Stimulated activated CD8-positive, alpha-beta memory T cell treated with anti-CD3 and anti-CD28 coated beads, Interleukin-15, amount 100 ng/mL, for 48 hours (primary cell): ENCODE measurements around the gene RTL1.

Experiments used
- DNase-seq, 2 donors: peaks; one replicate each; pipeline ENCODE4 v3.0.0-alpha.2; 2020; ENCODE audit warnings: low read depth in 2 of 2

The RTL1 gene

DNA sequence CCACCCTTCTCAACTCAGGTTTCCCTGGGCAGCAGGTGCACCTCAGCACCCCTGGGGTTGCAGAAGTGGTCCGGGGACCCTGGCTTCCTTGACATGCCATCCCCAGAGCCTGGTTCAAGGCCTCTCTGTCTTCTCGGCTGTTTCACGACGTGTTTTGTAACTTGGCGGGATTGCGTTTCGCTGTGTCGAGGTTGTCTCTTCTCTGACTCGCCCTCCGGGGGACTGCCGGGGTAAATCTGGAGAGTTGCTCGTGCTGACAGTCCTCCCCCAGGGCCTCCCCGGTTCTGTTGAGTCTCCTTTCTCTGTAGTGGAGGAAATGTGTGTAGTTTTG is 52.0 kb downstream of the RTL1 start:
- DNase-seq: no peak

- peak; percentile 56 to 64 for DNase-seq
Measured at GRCh38 chr14:100850841-100851585, 52.5 kb downstream of the RTL1 start.

DNA sequence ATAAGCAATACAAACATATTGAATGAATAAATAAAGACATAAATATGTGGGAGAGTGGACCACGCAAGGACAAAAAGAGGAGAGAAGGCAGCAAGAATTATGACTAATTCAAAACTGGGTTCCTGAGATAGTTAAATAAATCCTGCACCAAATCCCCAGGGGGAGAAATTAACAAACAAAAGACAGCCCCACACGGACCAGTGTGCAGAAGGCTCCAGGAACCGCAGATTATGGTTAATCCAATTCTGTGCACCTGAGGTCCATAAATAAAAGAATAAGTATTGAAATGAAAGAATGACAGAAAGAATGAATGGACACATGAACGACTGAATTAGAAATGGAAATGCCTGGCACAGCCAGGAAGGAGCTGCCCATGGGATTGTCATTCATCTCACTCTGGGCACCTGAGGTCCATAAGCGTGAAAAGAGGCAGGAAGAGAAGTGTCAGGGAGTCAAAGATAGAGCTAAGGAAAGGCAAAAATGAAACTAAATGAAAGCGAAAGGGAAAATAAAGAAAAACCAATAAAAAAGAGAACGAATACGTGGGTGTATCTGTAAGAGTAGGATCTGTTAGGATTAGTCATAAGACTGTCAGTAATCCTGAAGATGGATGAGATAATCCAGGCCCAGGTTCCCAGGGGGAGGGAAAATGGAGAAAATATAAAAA is 54.3 kb downstream of the RTL1 start:
- no peak for DNase-seq

DNA sequence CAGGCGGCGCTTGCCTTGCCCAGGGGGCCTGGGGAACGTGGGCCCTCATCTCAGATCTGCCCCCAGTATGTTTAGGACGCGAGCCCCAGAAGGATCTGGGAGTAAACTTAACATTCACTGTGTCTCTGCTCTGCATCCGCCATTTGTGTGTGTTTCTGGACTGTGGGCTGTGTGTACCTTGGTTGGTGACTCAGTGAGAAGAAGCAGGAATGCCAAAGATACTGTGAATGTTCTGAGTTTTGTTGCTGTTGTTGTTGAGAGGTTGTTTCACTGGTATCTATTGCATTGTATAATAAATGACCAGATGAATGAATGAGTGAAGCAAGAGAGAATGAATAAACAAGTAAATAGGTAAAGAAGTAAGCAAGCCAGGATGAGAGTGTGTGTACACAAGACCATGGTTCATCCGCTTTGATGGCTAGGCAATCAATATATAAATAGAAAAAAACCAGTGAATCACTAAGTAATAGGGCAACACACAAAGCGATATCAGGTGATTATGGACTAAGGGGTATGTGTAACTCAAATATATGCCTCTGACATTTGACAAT is 57.1 kb downstream of the RTL1 start:
- DNase-seq: no peak

DNA sequence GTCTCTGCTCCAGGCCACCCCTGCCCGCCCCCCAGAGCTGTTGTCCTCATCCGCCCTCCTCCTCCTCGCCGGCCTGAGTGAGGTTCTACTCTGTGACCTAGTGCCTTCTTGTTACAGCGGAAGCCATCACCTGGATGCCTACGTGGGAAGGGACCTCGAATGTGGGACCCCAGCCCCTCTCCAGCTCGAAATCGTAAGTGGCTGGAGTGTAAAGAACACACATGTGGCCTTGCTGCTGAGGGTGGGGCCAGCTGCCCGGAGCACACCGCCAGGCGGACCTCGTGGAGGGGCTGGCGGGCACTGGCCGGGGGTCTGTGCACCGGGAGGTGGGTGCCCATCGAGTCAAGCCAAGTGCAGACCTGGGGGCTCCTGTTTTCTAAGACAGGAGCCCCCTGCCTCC is 58.2 kb downstream of the RTL1 start:
- no peak for DNase-seq

- DNase-seq: no peak
Measured at GRCh38 chr14:100844846-100845245, 58.7 kb downstream of the RTL1 start.

DNA sequence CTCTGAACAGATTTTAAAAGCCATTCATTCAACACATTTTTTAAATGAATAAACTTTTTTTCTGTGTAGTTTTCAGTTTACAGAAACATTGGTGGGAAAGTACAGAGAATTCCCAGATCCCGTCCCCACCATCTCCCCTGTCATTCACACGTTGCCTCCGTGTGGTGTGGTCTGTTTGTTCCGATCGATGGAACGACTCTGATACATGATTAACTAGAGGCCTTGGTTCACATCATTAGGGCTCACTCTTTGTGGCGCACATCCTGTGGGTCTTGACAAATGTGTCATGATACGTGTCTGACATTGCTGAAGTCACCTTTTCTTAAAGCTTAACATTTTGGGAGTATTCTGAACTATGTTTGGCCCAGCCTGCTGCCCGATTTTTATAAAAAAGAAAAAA is 59.1 kb downstream of the RTL1 start:
- no peak for DNase-seq

- no peak for DNase-seq
Measured at GRCh38 chr14:100844082-100844408, 59.5 kb downstream of the RTL1 start.

DNA sequence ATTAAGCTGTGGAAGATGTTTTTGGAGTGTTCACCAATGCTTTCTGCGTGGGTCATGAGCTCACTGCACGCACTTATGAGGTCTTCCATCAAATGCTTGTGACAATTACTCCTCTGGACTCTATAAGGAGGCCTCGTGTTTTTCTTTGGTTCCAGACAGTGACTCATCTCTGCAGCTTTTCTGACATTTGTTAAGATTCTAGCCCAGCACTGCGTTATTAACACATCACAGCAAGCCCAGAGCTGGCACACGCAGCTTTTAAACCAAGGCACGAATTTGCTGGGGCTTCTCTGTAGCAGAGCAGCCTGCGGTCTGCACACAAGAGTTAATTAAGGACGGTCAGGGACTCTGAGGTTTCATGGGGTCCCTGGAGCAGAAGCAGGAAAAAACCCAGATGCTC is 60.7 kb downstream of the RTL1 start:
- DNase-seq: no peak

- DNase-seq: no peak
Measured at GRCh38 chr14:100841761-100842403, 61.6 kb downstream of the RTL1 start.

DNA sequence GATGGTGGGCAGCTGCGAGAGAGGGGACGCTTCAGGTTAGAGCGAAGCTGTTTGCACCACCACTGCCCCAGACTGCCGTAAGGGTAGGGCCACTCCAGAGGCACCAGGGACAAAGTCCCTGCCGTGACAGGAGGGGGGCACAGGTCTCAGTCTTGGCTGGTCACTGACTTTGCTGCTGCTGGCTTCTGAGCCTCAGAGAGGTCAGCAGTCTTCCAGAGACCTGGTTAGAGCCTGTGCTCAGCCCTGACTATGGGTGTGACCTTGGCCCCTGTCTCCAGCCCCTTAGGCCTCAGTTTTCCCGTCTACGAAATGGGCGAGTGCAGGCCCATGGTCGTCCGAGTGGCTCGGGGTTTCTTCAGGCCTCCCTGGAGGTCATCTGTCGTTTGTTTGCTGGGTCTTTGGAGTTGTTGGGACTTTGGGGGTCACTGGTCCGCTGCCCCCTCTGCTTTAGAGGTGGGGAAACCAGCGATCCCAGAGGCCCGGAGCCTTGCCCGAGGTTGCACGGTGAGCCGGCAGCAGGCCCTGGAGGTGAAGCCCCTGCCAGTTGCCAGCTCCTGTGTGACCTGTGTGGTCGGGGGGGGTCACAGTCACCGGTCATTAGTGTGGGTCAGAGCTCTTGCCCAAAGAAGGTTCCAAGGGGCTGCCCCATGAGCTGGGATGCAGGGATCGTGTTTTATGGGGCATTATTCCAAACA is 62.3 kb downstream of the RTL1 start:
- no peak for DNase-seq

DNA sequence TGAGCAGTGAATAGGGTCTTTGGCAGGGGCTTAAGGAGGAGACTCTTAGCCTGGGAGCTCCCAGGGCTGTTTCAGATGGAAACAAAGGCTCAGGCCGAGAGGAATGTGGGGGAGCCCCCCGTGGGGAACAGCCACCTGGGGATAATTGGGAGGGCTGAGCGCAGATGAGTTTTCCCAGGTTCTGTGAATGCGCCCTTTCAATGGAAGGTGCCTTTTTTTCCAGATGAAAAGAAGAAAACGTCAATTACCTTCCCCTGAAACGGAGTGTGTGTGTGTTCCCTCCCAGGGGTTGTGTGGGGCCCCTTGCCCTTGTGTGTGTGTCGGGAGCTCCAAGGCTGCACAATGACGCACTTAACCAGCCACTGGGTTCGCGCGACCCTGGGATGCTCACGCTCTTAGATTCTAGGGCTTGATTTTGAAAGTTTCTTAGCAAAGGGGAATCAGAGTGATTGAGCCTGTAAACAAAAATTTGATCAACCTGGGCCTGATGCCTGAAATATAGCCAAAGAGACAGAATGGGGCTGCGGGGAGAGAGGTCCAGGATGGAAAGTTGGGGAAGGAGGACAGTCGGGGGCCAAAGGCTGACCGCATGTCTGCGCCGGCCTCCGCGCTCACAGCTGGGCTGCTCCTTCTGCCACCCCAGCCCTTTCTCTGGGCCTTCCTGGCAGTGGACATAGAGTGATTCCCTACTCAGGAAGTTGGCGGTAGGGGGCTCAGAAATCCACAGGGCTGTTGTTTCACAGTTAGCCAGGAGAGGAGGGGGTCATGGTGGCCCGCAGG is 63.0 kb downstream of the RTL1 start:
- DNase-seq: no peak

GRCh38 chr14:100839681-100840111 is 63.8 kb downstream of the RTL1 start:
- DNase-seq: no peak

- no peak for DNase-seq
Measured at GRCh38 chr14:100839315-100839585, 64.3 kb downstream of the RTL1 start.

GRCh38 chr14:100838493-100839314 is 64.8 kb downstream of the RTL1 start:
- DNase-seq: no peak

DNA sequence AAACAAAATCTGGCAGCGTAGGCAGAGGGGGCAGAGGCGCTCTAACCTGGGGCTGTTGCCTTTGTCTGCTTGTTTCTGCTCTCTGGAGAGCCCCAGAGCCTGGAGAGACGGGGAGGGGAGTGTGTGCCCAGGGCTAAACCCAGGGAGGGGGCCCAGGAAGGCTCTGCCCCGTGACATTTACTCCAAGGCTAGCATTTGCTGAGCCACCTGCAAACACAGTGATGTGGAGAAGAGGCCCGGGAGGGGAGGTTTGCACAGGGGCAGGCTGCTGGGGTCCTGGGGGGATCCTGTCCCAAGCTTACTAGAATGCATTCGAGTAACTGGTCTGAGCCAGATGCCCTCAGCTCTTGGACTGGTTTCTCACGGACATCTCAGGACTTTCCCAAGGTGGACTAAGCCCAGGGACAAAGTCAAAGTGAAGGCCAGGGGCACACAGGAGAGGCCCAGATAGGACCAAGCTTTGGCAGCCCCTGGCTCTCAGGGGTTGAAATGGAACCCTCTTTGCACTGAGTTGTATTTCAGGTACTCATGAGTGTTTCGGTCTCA is 65.6 kb downstream of the RTL1 start:
- no peak for DNase-seq

DNA sequence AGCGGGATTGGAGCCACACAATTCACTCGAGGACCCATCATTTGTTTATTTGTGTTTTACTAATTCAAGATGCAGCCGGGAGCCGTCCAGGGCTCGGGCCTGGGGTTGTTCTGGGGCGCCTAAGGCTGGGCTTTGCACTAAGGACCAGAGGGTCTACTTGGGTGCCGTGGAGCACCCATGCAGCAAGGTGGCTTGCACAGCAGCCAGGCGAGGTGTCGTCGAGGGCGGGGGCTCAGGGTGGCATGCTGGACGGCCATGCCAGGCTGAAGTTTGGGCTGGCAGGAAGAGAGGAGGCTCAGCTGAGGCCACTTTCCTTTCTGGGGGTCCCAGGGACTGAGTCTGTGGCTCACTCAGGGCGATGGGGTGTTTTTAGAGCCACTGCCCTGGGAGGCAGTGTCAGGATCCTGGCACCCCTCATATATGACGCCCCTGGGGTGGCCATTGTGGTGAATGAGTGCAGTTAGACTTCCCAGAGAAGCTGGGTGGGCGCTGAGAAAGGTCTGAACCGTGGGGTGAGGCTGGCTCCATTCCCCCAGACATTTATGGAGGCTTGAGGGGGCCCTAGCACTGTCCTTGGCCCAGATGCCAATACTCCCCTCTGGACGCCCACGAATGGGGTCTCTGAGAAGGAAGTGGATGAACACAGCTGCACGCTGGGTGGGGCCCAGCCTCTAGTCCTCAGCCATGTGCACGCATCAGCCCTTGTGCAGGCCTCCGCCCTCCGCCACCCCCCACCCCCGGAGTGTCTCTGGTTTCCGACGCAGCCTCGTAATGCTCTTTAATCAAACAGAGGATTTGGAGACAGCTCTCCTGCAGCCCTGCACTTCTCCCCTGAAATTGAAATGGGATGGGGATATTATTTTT is 66.3 kb downstream of the RTL1 start:
- no peak for DNase-seq

GRCh38 chr14:100836311-100836805 is 67.2 kb downstream of the RTL1 start:
- DNase-seq: no peak

DNA sequence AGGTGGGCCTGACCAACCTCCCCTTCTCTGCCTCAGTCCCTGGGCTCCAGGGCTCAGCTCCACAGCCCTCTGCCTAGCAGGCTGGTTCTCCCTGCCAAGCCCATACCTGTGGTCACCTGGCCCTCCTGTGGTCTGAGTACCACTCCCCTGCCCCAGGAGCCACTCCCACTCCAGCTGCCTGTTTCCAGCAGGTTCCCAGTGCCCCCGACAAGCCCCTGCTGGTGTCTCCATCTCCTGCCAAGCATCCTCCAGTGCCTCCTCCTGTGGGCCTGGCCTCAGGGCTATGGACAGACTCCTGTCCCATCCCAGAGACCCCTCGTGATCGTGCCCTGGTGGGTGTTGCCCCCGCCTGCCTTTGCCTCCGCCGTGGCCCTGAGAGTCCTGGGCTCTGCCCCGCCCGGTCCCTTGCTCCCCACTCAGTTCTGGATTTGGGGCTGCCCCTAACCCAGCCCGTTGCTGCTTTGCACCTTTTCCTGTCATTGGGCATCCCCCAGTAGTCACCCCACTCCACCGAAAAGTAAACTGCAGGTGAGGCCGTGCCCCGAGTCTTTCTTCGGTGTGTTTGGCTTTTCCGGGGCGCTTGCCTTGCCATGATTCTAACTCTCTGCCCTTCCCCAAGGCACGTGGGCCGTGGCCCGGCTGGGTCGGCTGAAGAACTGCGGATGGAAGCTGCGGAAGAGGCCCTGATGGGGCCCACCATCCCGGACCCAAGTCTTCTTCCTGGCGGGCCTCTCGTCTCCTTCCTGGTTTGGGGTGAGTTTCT is 67.8 kb downstream of the RTL1 start:
- DNase-seq: no peak
